Mesothelial cell of epicardium (in vitro differentiated cells): Measurements from ENCODE around the gene TMTC1. TPM values are rescaled to one million over a fixed set of nuclear protein-coding genes. Genes with fewer than 3 reads are reported as not detected.

Experiments
- DNase-seq, 2 experiments: peaks; one replicate each; pipeline ENCODE4 v3.0.0; 2021; ENCODE audit warnings: low spot score in 2 of 2; ENCODE audit not compliant: unreplicated experiment in 2 of 2
- H3K27ac Mint-ChIP-seq: 2 replicates; pipeline ENCODE4 v1.8.0; 2021; ENCODE audit warnings: mixed read lengths
- H3K27me3 Mint-ChIP-seq: 2 replicates; pipeline ENCODE4 v1.8.0; 2021; ENCODE audit warnings: low read depth, mixed read lengths
- H3K36me3 Mint-ChIP-seq: 2 replicates; pipeline ENCODE4 v1.8.0; 2021; ENCODE audit warnings: mixed read lengths
- H3K4me1 Mint-ChIP-seq: 2 replicates; pipeline ENCODE4 v1.8.0; 2021; ENCODE audit warnings: mixed read lengths
- H3K4me3 Mint-ChIP-seq: 2 replicates; pipeline ENCODE4 v1.8.0; 2021; ENCODE audit warnings: mild to moderate bottlenecking, moderate library complexity, mixed read lengths
- H3K9me3 Mint-ChIP-seq: 2 replicates; pipeline ENCODE4 v1.8.0; 2021; ENCODE audit warnings: mixed read lengths
- total RNA-seq: library from RNA; stranded (reverse); gene quantifications from 3 replicates; pipeline ENCODE4 v1.2.1, GENCODE V29; 2021
- TF ChIP-seq, protein P1 (sequence below): fragments of 200-600 bp; sonication (generic); IDR thresholded peaks from one replicate; pipeline ENCODE4 v1.5.0; 2021; ENCODE audit warnings: antibody characterized with exemption; ENCODE audit not compliant: unreplicated experiment

Gene TMTC1
- total RNA-seq, 1 donor from 2014 or later: 1.0 TPM

DNA sequence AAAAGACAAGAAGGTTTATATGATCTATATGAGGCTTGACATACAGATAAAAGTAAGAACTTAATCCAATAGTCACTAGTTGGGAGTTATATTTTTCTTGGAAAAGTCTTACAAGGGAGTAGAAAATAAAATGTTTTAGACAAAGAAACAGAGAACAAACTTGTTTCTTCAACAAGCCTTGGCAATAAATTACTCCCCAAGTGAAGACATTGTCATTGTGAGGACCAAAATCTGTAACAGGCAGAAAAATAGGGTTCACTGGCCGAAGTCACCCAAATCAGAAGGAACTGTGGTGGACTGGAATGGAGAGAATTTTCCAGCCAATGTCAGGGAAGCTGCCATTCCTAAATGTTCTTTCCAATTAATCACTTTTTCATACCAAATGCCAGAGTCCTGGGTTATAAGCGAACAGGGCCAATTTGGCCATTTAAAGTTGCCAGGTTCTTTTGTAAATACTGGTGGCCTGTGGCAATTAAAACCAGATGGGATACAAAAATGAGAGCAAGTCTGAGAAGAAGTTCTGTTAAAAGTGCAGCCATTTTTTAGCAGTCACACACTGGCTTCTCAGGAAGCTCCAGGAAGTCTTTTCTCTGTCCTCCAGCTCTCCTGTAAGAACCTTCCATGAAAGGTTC, 168.9 kb downstream of the TMTC1 start:
- H3K4me1 Mint-ChIP-seq: peaks cover 14% of the 10 kb centered on the region
- no peak for DNase-seq
- H3K9me3 Mint-ChIP-seq: no peaks in the 10 kb centered on the region
- peaks cover 27% of the 10 kb centered on the region for H3K27me3 Mint-ChIP-seq
- TF ChIP-seq, protein P1, sequence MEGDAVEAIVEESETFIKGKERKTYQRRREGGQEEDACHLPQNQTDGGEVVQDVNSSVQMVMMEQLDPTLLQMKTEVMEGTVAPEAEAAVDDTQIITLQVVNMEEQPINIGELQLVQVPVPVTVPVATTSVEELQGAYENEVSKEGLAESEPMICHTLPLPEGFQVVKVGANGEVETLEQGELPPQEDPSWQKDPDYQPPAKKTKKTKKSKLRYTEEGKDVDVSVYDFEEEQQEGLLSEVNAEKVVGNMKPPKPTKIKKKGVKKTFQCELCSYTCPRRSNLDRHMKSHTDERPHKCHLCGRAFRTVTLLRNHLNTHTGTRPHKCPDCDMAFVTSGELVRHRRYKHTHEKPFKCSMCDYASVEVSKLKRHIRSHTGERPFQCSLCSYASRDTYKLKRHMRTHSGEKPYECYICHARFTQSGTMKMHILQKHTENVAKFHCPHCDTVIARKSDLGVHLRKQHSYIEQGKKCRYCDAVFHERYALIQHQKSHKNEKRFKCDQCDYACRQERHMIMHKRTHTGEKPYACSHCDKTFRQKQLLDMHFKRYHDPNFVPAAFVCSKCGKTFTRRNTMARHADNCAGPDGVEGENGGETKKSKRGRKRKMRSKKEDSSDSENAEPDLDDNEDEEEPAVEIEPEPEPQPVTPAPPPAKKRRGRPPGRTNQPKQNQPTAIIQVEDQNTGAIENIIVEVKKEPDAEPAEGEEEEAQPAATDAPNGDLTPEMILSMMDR: no peak
- no peaks in the 10 kb centered on the region for H3K36me3 Mint-ChIP-seq
- H3K4me3 Mint-ChIP-seq: no peak overlapping the region
- no peak overlapping the region for H3K27ac Mint-ChIP-seq

DNA sequence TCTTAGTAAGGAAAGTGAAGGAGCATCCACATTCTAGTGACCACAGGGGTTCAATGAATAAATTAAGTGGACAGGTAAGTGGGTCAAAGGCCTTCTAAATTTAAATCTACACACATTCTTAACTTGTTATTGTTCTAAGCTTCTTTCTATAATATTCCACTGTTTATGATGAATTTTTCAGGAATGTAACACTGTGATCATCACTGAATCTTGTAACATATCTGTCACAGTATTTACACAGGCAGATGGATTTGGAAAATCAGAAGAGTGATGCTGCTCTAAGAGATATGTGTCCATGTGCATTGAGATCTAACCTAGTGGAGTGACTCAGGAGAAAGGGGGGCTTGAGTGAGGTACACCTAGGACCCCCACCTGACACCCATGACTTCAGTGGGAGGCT, 170.8 kb downstream of the TMTC1 start:
- Mint-ChIP-seq H3K9me3 (no peaks in the 10 kb centered on the region), H3K4me3 (no peak overlapping the region), H3K27ac (no peak overlapping the region), H3K36me3 (no peaks in the 10 kb centered on the region), H3K4me1 (peaks cover 18% of the 10 kb centered on the region), H3K27me3 (peaks cover 35% of the 10 kb centered on the region)
- no peak for DNase-seq
- TF ChIP-seq, protein P1: no peak

GRCh38 chr12:29611906-29612305, 171.8 kb downstream of the TMTC1 start:
- H3K9me3 Mint-ChIP-seq: no peaks in the 10 kb centered on the region
- DNase-seq: no peak
- peaks cover 18% of the 10 kb centered on the region for H3K4me1 Mint-ChIP-seq
- H3K36me3 Mint-ChIP-seq: no peaks in the 10 kb centered on the region
- no peak overlapping the region for H3K4me3 Mint-ChIP-seq
- H3K27ac Mint-ChIP-seq: no peak overlapping the region
- peaks cover 36% of the 10 kb centered on the region for H3K27me3 Mint-ChIP-seq
- TF ChIP-seq, protein P1: no peak

DNA sequence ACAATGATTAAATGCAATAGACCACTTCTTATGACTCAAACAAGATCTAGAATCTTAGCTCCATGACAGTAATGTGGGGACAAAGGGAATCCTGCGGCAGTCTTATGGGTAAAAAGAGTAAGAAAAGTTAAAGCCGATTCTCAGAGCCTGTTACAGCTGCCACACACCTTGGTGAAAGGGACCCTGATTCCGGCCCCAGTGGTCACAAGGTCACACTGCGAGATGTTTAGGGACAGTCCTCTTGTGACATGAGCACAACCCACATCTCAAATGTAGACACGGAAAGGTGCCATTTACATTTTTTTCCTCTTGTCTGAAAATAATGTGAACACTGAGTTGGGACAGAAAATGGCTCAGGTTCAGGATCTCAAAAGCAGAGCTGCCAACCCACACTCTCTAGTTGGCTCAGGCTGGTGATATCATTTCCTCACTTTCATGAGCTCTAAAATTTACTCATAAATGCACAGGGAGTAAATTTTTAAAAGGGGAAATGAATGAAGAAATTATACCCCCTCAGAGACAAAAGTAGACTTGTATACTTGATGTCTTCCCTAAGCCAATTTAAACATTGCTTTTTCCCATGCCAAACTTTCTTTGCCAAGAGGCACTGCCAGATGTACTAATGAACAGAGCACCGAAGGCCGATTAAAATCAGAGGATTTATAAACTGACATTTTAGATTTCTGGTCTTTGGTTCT, 173.1 kb downstream of the TMTC1 start:
- Mint-ChIP-seq H3K9me3 (no peaks in the 10 kb centered on the region), H3K36me3 (no peaks in the 10 kb centered on the region), H3K4me1 (peaks cover 18% of the 10 kb centered on the region), H3K27me3 (peaks cover 48% of the 10 kb centered on the region), H3K27ac (no peak overlapping the region), H3K4me3 (no peak overlapping the region)
- TF ChIP-seq, protein P1: no peak
- DNase-seq: no peak

DNA sequence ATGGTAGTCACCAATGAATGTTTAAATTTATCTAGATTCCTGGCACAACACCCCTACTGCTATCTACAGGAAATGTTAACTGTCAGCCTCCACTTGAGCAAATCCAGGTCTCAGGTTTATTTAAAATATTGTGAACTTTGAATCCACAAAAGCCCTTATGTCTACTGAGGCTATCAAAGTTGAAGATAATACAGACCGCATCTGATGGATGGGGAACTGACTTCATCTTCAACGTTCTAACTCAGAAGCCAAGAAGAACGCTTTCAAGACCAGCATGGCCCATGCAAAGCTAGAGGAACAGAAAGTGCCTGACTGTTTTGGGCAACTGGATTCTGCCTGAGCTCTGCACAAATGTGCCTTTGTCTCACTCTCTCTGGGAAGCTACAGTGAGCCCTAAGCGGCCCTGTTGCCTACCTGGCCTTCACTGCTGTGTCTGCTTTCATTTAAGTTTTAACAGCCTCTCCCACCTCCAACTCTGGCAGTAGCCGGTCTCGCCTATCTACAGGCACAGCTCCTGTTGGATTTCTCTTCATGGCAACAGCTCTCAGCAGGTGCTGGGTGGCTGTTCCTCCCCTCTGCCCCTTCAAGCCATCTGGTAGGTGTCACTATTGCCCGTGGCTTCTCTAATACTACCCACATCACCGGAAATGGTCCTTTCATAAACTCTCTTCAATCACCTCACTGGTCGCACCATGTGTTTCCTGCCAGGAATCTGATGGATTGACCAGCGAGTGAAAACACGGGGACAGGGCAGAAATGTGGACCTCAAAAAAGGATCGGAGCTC, 174.1 kb downstream of the TMTC1 start:
- no peak for DNase-seq
- Mint-ChIP-seq H3K4me3 (no peak overlapping the region), H3K36me3 (no peaks in the 10 kb centered on the region), H3K9me3 (no peaks in the 10 kb centered on the region), H3K27me3 (peaks cover 48% of the 10 kb centered on the region), H3K4me1 (peaks cover 12% of the 10 kb centered on the region), H3K27ac (no peak overlapping the region)
- TF ChIP-seq, protein P1: no peak
